HEK293 (cell line): ENCODE measurements around the gene ATAT1.

Source experiments
- KLF7 ChIP-seq: fragments of 450-650 bp; formaldehyde crosslinking; IDR thresholded peaks from 2 replicates; pipeline ENCODE4 v1.5.1; 2016; ENCODE audit warnings: missing biosample characterization, missing genetic modification characterization, borderline replicate concordance
- KLF8 ChIP-seq: fragments of 450-650 bp; formaldehyde crosslinking; IDR thresholded peaks from 2 replicates; pipeline ENCODE4 v1.5.1; 2016; ENCODE audit warnings: missing biosample characterization, missing genetic modification characterization
- MYNN ChIP-seq: fragments of 450-650 bp; formaldehyde crosslinking; IDR thresholded peaks from 2 replicates; pipeline ENCODE4 v1.5.1; 2016; ENCODE audit warnings: missing biosample characterization, missing genetic modification characterization, borderline replicate concordance
- OSR2 ChIP-seq: fragments of 450-650 bp; formaldehyde crosslinking; IDR thresholded peaks from 2 replicates; pipeline ENCODE4 v1.5.1; 2016; ENCODE audit warnings: missing biosample characterization, missing genetic modification characterization
- PRDM10 ChIP-seq: fragments of 450-650 bp; formaldehyde crosslinking; IDR thresholded peaks from 2 replicates; pipeline ENCODE4 v1.5.1; 2016; ENCODE audit warnings: missing biosample characterization, missing genetic modification characterization
- PRDM2 ChIP-seq: fragments of 450-650 bp; formaldehyde crosslinking; IDR thresholded peaks from 2 replicates; pipeline ENCODE4 v1.5.1; 2016; ENCODE audit warnings: missing biosample characterization, missing genetic modification characterization, borderline replicate concordance
- SCRT1 ChIP-seq: fragments of 450-650 bp; formaldehyde crosslinking; IDR thresholded peaks from 2 replicates; pipeline ENCODE4 v1.5.1; 2016; ENCODE audit warnings: missing biosample characterization, missing genetic modification characterization, borderline replicate concordance
- ZBTB1 ChIP-seq: fragments of 450-650 bp; formaldehyde crosslinking; IDR thresholded peaks from 2 replicates; pipeline ENCODE4 v1.5.1; 2016; ENCODE audit warnings: missing biosample characterization, missing genetic modification characterization
- ZBTB7A ChIP-seq: fragments of 450-650 bp; formaldehyde crosslinking; IDR thresholded peaks from 2 replicates; pipeline ENCODE4 v1.5.1; 2016; ENCODE audit warnings: low read depth, missing biosample characterization, missing genetic modification characterization
- ZBTB8A ChIP-seq: fragments of 450-650 bp; formaldehyde crosslinking; IDR thresholded peaks from 2 replicates; pipeline ENCODE4 v1.5.1; 2016; ENCODE audit warnings: missing biosample characterization, missing genetic modification characterization
- ZEB2 ChIP-seq: fragments of 450-650 bp; formaldehyde crosslinking; IDR thresholded peaks from 2 replicates; pipeline ENCODE4 v1.5.1; 2016; ENCODE audit warnings: missing biosample characterization, missing genetic modification characterization
- ZFHX2 ChIP-seq: fragments of 450-650 bp; formaldehyde crosslinking; conservative IDR thresholded peaks from 2 replicates; pipeline ENCODE4 v1.5.1; 2016; ENCODE audit warnings: missing biosample characterization, missing genetic modification characterization
- ZFP3 ChIP-seq: fragments of 450-650 bp; formaldehyde crosslinking; IDR thresholded peaks from 2 replicates; pipeline ENCODE4 v1.5.1; 2016; ENCODE audit warnings: low read depth, missing biosample characterization, missing genetic modification characterization
- ZNF133 ChIP-seq: fragments of 450-650 bp; formaldehyde crosslinking; IDR thresholded peaks from 2 replicates; pipeline ENCODE4 v1.5.1; 2016; ENCODE audit warnings: missing biosample characterization, missing genetic modification characterization
- ZNF140 ChIP-seq: fragments of 450-650 bp; formaldehyde crosslinking; IDR thresholded peaks from 2 replicates; pipeline ENCODE4 v1.5.1; 2016; ENCODE audit warnings: missing biosample characterization, missing genetic modification characterization
- ZNF266 ChIP-seq: fragments of 450-650 bp; formaldehyde crosslinking; IDR thresholded peaks from 2 replicates; pipeline ENCODE4 v1.5.1; 2016; ENCODE audit warnings: missing biosample characterization, missing genetic modification characterization, low read depth
- ZNF335 ChIP-seq: fragments of 450-650 bp; formaldehyde crosslinking; conservative IDR thresholded peaks from 2 replicates; pipeline ENCODE4 v1.5.1; 2016; ENCODE audit warnings: missing biosample characterization, missing genetic modification characterization
- ZNF366 ChIP-seq: fragments of 450-650 bp; formaldehyde crosslinking; conservative IDR thresholded peaks from 2 replicates; pipeline ENCODE4 v1.5.1; 2016; ENCODE audit warnings: missing biosample characterization, missing genetic modification characterization
- ZNF391 ChIP-seq: fragments of 450-650 bp; formaldehyde crosslinking; IDR thresholded peaks from 2 replicates; pipeline ENCODE4 v1.5.1; 2016; ENCODE audit warnings: low read depth, missing biosample characterization, missing genetic modification characterization, borderline replicate concordance
- ZNF626 ChIP-seq: fragments of 450-650 bp; sonication (Bioruptor Pico); formaldehyde crosslinking; IDR thresholded peaks from 2 replicates; pipeline ENCODE4 v1.5.1; 2018; ENCODE audit warnings: missing biosample characterization, missing genetic modification characterization, inconsistent platforms
- ZNF629 ChIP-seq: fragments of 450-650 bp; formaldehyde crosslinking; IDR thresholded peaks from 2 replicates; pipeline ENCODE4 v1.5.1; 2017; ENCODE audit warnings: missing biosample characterization, missing genetic modification characterization
- ZNF785 ChIP-seq: fragments of 450-650 bp; formaldehyde crosslinking; IDR thresholded peaks from 2 replicates; pipeline ENCODE4 v1.5.1; 2016; ENCODE audit warnings: missing biosample characterization, missing genetic modification characterization
- ZSCAN16 ChIP-seq: fragments of 450-650 bp; formaldehyde crosslinking; IDR thresholded peaks from 2 replicates; pipeline ENCODE4 v1.5.1; 2016; ENCODE audit warnings: missing biosample characterization, missing genetic modification characterization
- ZXDB ChIP-seq: fragments of 450-650 bp; formaldehyde crosslinking; IDR thresholded peaks from 2 replicates; pipeline ENCODE4 v1.5.1; 2016; ENCODE audit warnings: missing biosample characterization, missing genetic modification characterization
- TF ChIP-seq, protein P1 (sequence below): fragments of 450-650 bp; formaldehyde crosslinking; IDR thresholded peaks from 2 replicates; pipeline ENCODE4 v1.5.1; 2016; ENCODE audit warnings: missing biosample characterization, missing genetic modification characterization
- TF ChIP-seq, protein P2 (sequence below): fragments of 450-650 bp; formaldehyde crosslinking; conservative IDR thresholded peaks from 2 replicates; pipeline ENCODE4 v1.5.1; 2016; ENCODE audit warnings: low read depth, missing biosample characterization, missing genetic modification characterization

ATAT1 gene

GRCh38 chr6:30616811-30617564, 9.7 kb upstream of the ATAT1 start, which contains the start of gene PPP1R10 (continued):
- TF ChIP-seq PRDM2 (tag by site-specific recombination) (no peak), KLF7 (tag by site-specific recombination) (peak; percentile 98), ZNF391 (peak; percentile 95), ZFHX2 (tag by site-specific recombination) (peak; percentile 35), MYNN (tag by site-specific recombination) (no peak), ZNF133 (no peak), ZNF629 (tag by site-specific recombination) (no peak), SCRT1 (tag by site-specific recombination) (no peak), ZBTB1 (tag by site-specific recombination) (no peak), ZNF266 (no peak), ZEB2 (no peak; the same call in 1 of the 2 replicates), ZNF140 (no peak), ZBTB8A (tag by site-specific recombination) (peak; percentile 63; the same call in 1 of the 2 replicates), PRDM10 (no peak), ZSCAN16 (tag by site-specific recombination) (no peak), ZXDB (tag by site-specific recombination) (no peak; the same call in 1 of the 2 replicates), ZNF335 (tag by site-specific recombination) (no peak), ZBTB7A (tag by site-specific recombination) (no peak), OSR2 (peak; percentile 62), ZNF785 (tag by site-specific recombination) (no peak), ZNF366 (tag by site-specific recombination) (no peak), ZNF626 (tag by site-specific recombination) (no peak), KLF8 (tag by site-specific recombination) (peak; percentile 99), ZFP3 (tag by site-specific recombination) (no peak)
- TF ChIP-seq, protein P1, sequence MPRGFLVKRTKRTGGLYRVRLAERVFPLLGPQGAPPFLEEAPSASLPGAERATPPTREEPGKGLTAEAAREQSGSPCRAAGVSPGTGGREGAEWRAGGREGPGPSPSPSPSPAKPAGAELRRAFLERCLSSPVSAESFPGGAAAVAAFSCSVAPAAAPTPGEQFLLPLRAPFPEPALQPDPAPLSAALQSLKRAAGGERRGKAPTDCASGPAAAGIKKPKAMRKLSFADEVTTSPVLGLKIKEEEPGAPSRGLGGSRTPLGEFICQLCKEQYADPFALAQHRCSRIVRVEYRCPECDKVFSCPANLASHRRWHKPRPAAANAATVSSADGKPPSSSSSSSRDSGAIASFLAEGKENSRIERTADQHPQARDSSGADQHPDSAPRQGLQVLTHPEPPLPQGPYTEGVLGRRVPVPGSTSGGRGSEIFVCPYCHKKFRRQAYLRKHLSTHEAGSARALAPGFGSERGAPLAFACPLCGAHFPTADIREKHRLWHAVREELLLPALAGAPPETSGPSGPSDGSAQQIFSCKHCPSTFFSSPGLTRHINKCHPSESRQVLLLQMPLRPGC (tag by site-specific recombination) = peak; percentile 82
- TF ChIP-seq, protein P2, sequence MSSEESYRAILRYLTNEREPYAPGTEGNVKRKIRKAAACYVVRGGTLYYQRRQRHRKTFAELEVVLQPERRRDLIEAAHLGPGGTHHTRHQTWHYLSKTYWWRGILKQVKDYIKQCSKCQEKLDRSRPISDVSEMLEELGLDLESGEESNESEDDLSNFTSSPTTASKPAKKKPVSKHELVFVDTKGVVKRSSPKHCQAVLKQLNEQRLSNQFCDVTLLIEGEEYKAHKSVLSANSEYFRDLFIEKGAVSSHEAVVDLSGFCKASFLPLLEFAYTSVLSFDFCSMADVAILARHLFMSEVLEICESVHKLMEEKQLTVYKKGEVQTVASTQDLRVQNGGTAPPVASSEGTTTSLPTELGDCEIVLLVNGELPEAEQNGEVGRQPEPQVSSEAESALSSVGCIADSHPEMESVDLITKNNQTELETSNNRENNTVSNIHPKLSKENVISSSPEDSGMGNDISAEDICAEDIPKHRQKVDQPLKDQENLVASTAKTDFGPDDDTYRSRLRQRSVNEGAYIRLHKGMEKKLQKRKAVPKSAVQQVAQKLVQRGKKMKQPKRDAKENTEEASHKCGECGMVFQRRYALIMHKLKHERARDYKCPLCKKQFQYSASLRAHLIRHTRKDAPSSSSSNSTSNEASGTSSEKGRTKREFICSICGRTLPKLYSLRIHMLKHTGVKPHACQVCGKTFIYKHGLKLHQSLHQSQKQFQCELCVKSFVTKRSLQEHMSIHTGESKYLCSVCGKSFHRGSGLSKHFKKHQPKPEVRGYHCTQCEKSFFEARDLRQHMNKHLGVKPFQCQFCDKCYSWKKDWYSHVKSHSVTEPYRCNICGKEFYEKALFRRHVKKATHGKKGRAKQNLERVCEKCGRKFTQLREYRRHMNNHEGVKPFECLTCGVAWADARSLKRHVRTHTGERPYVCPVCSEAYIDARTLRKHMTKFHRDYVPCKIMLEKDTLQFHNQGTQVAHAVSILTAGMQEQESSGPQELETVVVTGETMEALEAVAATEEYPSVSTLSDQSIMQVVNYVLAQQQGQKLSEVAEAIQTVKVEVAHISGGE (tag by site-specific recombination) = peak; percentile 86
